Chondrocyte (in vitro differentiated cells): ENCODE measurements around the gene ADARB2. TPM values are rescaled to one million over a fixed set of nuclear protein-coding genes. Genes with fewer than 3 reads are reported as not detected.

Experiments
- DNase-seq: peaks from one replicate; pipeline ENCODE4 v3.0.0; 2021; ENCODE audit warnings: mixed read lengths, low spot score
- H3K27ac Mint-ChIP-seq: one replicate; pipeline ENCODE4 v1.8.0; 2021; ENCODE audit warnings: mild to moderate bottlenecking, moderate library complexity, mixed read lengths; ENCODE audit not compliant: unreplicated experiment
- H3K27me3 Mint-ChIP-seq: 2 replicates; pipeline ENCODE4 v1.8.0; 2021; ENCODE audit warnings: low read depth, mixed read lengths
- H3K36me3 Mint-ChIP-seq: 2 replicates; pipeline ENCODE4 v1.8.0; 2021; ENCODE audit warnings: low read depth, mixed read lengths
- H3K4me1 Mint-ChIP-seq: 2 replicates; pipeline ENCODE4 v1.8.0; 2021; ENCODE audit warnings: low read depth, mild to moderate bottlenecking, mixed read lengths
- H3K4me3 Mint-ChIP-seq: one replicate; pipeline ENCODE4 v1.8.0; 2021; ENCODE audit warnings: mild to moderate bottlenecking, moderate library complexity, mixed read lengths; ENCODE audit not compliant: unreplicated experiment
- H3K9me3 Mint-ChIP-seq: 2 replicates; pipeline ENCODE4 v1.8.0; 2021; ENCODE audit warnings: low read depth, mixed read lengths
- total RNA-seq: library from RNA; stranded (reverse); gene quantifications from 3 replicates; pipeline ENCODE4 v1.2.1, GENCODE V29; 2021
- TF ChIP-seq, protein P1 (sequence below): fragments of 200-600 bp; sonication (generic); IDR thresholded peaks from 2 replicates; pipeline ENCODE4 v1.5.0; 2021; ENCODE audit warnings: antibody characterized with exemption, mild to moderate bottlenecking, moderate library complexity

ADARB2 gene
- total RNA-seq, 1 donor from 2014 or later = 3.3 TPM

DNA sequence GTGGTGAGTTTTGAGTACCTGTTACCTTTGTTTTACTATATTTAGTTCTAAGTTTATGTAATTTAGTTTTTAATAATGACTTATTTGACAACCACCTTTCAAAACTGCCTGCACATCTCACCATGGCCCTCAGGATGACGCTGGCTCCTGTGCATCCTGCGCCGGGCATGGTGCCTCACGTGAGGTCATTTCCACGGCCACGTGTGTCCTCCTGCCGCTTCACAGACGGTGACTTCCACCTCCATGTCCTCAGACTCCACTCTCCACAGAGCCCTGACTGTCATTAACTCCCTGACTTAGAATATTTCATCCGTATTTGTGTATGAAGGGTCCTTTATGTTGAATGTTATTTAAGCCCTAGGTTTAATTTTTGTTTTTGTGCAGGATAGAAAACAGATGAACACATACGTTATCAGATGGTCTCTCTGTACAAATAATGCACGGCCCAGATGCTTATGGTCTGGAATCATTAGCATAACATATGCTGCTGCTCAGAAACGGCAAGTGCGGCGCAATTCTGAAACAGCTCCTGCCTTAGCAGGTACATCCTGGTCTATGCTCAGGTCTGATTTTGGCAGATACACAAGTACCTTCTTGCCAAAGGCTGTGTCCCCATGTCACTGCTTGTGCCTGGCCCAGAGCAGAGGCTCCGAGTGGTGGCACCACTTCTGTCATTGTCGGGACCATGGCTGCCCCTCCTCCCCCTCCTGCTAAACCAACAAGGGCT lies 525.3 kb downstream of the ADARB2 start:
- TF ChIP-seq, protein P1, sequence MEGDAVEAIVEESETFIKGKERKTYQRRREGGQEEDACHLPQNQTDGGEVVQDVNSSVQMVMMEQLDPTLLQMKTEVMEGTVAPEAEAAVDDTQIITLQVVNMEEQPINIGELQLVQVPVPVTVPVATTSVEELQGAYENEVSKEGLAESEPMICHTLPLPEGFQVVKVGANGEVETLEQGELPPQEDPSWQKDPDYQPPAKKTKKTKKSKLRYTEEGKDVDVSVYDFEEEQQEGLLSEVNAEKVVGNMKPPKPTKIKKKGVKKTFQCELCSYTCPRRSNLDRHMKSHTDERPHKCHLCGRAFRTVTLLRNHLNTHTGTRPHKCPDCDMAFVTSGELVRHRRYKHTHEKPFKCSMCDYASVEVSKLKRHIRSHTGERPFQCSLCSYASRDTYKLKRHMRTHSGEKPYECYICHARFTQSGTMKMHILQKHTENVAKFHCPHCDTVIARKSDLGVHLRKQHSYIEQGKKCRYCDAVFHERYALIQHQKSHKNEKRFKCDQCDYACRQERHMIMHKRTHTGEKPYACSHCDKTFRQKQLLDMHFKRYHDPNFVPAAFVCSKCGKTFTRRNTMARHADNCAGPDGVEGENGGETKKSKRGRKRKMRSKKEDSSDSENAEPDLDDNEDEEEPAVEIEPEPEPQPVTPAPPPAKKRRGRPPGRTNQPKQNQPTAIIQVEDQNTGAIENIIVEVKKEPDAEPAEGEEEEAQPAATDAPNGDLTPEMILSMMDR = no peak
- Mint-ChIP-seq H3K4me3 (no peak overlapping the region), H3K4me1 (peaks cover 5% of the 10 kb centered on the region), H3K27ac (no peak overlapping the region), H3K27me3 (peaks cover 5% of the 10 kb centered on the region), H3K36me3 (no peaks in the 10 kb centered on the region), H3K9me3 (no peaks in the 10 kb centered on the region)
- no peak for DNase-seq

DNA sequence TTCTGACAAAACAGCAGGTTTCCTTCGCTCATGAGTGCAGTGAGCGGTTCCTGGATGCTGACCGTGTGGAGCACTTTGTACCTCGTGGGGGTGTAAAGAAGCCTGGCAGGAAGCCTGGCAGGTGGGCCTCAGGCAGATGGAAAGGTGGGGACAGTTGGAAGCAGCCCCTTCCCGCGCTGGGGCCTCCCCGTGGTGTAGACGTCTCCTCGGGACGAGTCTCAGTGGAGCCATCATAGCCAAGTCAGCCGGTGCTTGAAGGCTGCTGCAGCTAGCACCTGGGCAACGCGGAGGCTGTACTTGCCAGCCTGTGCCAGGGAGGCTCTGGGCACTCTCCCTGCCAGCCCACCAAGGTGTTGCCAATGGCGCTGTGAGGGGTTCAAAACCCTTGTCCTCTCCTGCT lies 526.7 kb downstream of the ADARB2 start:
- Mint-ChIP-seq H3K27me3 (peaks cover 5% of the 10 kb centered on the region), H3K36me3 (no peaks in the 10 kb centered on the region), H3K4me3 (no peak overlapping the region), H3K27ac (no peak overlapping the region), H3K4me1 (peaks cover 5% of the 10 kb centered on the region), H3K9me3 (no peaks in the 10 kb centered on the region)
- TF ChIP-seq, protein P1 = no peak
- DNase-seq = no peak

DNA sequence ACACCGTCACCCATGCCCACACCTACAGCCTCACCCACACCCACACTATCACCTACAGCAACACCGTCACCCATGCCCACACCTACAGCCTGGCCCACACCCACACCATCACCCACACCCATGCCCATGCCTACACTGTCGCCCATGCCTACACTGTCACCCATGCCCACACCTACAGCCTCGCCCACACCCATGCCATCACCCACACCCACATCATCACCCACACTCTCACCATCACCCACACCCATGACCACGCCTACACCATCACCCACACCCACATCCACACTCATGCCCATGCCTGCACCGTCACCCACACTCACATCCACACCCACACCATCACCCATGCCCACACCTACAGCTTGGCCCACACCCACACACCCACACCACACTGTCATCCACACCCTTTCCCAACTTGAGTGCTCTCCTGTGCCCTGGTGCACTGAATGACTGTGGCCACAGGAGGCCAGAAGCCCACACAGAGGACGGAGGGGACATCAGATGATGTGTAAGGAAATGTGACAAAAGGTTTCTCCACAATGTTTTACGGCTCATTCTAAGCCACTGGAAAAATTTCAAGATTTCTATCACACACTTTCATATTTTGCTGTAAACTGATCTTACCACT lies 527.9 kb downstream of the ADARB2 start:
- Mint-ChIP-seq H3K4me3 (no peak overlapping the region), H3K4me1 (peaks cover 5% of the 10 kb centered on the region), H3K27me3 (peaks cover 5% of the 10 kb centered on the region), H3K9me3 (no peaks in the 10 kb centered on the region), H3K27ac (no peak overlapping the region), H3K36me3 (no peaks in the 10 kb centered on the region)
- TF ChIP-seq, protein P1 = no peak
- DNase-seq = peak; percentile 21

DNA sequence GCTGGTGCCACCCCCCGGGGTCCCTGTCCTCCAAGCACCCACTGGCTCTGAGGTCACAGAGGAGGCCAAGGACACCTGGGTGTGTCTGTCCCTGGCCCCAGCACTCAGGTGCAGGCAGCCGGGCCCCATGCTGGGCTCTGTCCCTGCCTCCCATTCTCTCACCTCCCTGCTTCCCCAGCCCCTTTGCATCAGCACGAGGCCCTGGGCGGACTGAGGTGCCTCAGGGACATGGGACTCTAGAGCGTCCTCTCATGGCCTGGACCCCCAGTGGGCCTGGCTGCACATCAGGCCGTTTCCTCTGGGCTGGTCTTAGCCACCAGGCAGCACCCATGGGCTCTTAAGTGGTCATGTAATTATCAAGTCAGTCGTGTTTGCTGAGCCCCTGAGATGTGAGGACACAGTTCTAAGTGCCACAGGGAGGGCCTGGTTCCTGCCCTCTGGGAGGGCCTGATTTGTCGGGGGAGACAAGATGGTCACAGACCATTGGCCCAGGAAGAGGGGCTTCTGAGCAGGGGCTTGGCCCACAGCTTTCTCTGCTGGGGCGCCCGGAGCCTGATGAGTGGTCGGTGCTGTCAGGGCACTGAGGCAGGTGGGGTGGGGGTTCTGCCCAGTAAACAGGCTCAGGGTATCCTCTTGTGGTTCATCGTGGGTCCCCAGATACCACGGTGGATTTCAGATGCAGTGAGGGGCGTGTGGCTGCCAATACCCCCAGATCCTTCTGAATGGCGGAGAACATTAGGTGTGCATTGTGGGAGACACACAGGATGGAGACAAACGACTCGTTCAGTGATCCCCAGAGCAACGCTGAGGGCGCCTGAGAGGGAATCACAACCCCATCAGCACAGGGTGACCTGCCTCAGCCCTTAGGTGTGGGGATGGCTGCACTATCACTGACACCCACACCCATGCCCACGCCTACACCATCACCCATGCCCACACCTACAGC lies 528.7 kb downstream of the ADARB2 start:
- peaks cover 5% of the 10 kb centered on the region for H3K27me3 Mint-ChIP-seq
- peak; percentile 86 for DNase-seq

More for the DNA sequence above, 528.7 kb downstream of the ADARB2 start:
- peaks cover 5% of the 10 kb centered on the region for H3K4me1 Mint-ChIP-seq
- TF ChIP-seq, protein P1 = no peak
- H3K9me3 Mint-ChIP-seq = no peaks in the 10 kb centered on the region
- no peaks in the 10 kb centered on the region for H3K36me3 Mint-ChIP-seq
- no peak overlapping the region for H3K4me3 Mint-ChIP-seq
- no peak overlapping the region for H3K27ac Mint-ChIP-seq
